G401.6 (cell line): Measurements from ENCODE around the gene C1orf210.

Experiments
- FAIRE-seq: peaks from 2 replicates; lab custom pipeline; 2012; peaks lifted over from hg19 to GRCh38; lab: Jason Lieb, UNC

The C1orf210 gene

DNA sequence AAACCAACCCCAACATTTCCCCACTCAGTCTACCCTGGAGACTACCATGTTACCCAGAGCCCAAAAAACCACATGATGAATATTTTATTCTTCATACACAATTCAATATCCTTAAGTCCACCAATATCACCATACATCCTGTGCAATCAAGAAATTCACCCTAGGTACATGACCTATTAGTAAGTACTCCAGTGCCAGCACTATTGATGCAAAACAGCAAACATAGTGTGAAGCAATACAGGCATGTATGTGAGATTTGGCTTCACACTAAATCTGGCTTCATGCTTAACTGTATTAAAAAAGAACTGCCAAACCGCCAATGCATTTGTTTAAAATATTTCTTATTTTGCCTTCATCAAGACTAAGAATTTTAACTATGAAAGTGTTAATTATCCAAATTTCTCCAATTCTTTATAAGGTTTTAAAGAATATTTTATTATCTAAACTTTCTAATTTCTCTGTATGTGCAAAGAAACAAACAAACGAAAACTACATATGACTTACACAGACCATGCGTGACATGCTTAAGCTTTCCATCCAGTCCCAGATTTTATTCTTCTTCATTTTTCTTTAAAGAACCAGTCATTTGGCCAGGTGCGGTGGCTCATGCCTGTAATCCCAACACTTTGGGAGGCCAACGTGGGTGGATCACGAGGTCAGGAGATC is 38.0 kb downstream of the C1orf210 start:
- FAIRE-seq: no peak

DNA sequence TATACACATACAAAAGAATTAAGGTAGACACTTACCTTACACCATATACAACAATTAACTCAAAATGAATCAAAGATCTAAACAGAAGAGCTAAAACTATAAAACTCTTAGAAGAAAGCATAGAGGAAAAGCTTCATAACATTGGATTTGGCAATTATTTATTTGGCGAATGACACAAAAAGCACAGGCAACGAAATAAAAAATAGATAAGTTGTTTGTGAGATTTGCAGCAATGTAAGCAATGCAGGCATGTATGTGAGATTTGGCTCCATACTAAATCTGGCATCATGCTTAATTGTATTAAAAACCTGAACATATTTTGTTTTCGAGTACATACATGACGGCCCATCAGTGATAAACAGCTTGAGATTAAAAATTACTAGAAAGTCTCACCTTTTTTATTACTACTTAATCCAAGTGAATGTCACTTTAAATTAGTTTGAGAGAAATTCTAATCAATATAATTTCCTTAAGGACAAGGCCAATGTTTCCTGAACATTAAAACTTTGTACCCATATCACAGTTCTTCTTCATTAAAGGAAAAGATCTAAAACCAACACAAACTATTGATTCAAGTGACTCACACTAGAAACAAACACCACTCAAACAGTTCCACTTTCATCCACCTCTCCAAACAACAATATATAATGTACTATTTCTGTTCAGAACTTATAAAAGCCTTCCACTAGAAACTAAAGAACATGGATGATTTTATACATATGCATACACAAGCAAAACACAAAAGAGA is 38.7 kb downstream of the C1orf210 start:
- FAIRE-seq: no peak

- FAIRE-seq: no peak
Observed at GRCh38 chr1:43243299-43243698, 42.1 kb downstream of the C1orf210 start.

DNA sequence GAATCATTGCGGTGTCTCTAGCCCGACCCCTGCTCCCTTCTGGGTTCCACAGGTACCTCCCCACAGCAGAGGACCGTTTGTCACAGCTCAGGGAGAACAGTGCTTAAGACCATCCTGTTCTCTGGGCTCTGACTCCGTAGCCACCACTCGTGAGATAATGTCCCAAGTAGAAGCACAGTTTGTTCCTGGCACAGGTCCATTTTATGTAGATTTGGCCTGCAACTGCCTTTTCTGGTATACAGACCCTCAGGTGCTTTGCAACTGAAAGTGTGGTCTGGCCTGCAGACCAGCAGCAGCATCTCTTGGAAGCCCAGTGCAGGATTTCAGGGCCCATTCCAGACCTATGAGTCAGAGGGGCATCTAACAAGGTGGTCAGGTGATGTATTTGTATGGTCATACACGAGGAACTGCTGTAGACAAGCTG is 44.0 kb downstream of the C1orf210 start:
- no peak for FAIRE-seq

DNA sequence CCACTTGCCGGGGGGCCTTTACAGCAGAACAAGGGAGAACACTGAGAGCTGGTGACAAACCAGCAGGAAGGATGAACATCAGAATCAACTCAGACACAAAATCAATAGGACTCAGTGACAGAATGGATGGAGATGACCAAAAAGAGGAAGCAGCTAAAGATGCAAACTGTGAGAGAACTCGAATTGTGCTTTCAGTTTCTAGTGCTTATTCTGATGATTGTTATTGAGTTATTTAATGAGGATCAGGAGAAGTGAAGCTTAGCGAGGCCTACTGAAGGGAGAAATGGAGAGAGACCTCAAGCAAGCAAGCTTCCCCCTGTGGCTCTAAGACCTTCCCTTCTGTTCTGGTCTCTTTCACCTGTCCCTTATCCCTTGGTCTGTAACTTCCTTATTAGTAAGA is 45.9 kb downstream of the C1orf210 start:
- no peak for FAIRE-seq

- no peak for FAIRE-seq
Observed at GRCh38 chr1:43238991-43239469, 46.4 kb downstream of the C1orf210 start.

DNA sequence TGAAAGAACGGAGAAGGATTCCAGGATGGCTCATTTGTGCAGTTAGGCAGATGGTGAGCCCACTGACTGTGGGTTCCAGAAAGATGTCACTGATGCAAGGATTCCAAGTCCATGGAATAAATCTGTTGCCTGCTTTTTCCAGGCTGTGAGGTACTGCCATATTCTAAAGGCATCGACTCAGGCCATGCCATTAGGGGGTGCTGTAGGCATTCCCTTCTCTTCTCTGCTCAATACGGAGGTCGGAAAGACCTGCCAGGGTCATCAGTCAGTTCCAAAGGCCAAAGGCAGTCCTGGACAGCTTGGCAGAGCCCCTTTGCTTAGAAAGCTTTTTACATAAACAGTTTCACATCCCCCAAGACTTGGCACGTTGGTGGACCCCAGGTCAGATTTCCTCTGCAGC is 47.3 kb downstream of the C1orf210 start:
- peak; percentile 70 for FAIRE-seq

DNA sequence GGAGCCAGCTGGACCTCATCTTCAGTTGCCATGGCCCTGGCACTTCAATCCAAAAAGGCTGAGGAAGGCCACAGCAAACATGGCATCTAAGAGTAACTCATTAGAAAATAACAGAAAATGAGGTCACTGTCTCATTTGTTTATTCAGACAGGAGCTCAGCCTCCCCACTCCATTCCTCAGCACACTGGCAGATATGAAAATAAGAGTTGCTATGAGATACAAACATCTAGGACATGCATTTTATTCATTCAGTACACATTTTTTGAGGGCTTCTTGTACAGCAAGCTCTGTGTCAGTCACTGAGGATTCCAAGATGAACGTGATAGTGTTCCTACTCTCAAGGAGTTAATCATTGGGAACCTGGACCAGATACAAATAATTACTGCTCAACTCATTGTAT is 48.3 kb downstream of the C1orf210 start:
- FAIRE-seq: no peak

DNA sequence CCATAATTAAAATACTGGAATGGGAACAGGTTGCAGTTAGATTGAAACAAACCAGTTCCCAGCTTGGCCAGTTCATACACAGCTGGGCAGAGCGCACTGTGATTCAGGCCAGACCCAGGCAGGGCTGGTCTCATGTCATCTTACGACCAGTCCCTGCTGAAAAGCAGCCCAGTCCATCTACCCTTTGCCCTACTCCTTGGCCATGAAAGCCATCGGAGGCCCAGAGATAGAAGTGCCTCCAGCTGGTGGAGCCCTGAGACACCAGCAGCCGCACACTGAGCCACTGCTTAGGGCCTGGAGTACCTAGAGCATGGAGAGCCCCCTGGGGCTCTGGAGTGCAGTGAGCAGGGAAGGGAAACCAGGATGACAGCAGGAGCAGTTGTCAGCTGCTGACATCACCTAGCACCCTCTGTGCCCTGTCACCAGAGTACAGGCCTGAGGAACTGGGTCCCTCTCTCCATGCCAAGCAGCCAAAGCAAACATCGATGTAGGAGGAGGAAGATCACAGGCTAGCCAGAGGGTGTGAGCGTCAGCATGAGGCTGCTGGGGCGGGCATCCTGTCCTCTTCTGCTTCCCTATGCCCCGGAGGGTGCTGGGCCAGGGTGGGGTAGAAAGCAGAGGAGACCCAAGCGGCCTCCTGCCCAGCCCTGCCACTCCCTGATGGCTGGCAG is 49.8 kb downstream of the C1orf210 start:
- no peak for FAIRE-seq

DNA sequence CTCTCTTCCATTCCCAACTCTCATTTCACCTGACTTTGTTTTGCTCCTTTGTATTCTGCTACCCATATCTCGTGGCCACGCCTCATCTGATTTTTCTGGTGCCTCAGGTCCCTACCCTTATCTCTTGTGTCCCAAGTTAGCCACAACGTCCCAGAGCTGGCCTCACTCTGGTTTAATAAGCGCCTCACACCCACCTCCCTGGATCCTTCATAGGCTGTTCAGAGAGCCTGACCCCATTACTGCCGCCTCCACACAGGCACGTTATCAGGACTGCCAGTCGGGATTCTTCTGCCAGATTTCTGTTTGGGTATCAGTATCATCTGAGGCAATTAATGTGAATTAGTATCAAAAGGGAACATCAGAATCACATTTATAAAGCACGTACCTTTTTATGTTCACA is 50.3 kb downstream of the C1orf210 start:
- FAIRE-seq: no peak

GRCh38 chr1:43234267-43234666 is 51.1 kb downstream of the C1orf210 start:
- no peak for FAIRE-seq

- FAIRE-seq: no peak
Observed at GRCh38 chr1:43233631-43234030, 51.8 kb downstream of the C1orf210 start.

DNA sequence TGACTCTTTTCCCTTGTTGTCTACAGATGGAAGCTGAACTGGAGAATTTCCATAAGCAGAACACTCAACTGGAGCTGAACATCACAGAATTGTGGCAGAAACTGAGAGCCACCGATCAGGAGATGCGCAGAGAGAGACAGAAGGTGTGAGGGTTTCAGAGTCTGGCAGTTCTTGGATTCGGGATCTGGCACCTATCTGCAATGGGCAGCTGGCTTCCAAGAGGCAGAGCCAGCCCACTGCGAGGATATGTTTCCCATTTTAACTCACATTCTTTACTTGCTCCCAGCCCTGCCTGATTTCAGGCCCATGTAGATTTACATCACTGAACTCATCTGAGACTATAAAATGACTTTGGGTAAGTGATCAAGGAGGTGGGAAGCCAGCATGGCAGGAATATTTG is 52.9 kb downstream of the C1orf210 start:
- FAIRE-seq: no peak

GRCh38 chr1:43232074-43232473 is 53.3 kb downstream of the C1orf210 start:
- no peak for FAIRE-seq
